GM12878 (cell line): ENCODE data around the gene RPUSD1. TPM values are rescaled to one million over a fixed set of nuclear protein-coding genes. Genes with fewer than 3 reads are reported as not detected.

Source experiments
- ATAC-seq: fragments of 200-7000 bp; cut with Tn5 transposase; 3 replicates; pipeline ENCODE4 v1.9.1; 2020; ENCODE audit warnings: mild to moderate bottlenecking, moderate library complexity
- BruUV-seq: library from RNA; stranded (reverse); fragments of 400-500 nt; replicated peaks from 2 replicates; lab custom pipeline; 2021; lab: Mats Ljungman, UMichigan
- CTCF ChIA-PET: fragments of 300-600 bp; sonication (Branson Sonifier 250); formaldehyde crosslinking; extraction: SDS; loops from one replicate; lab custom pipeline; 2021; ENCODE audit warnings: inconsistent platforms; lab: Yijun Ruan, JAX
- POLR2A ChIA-PET: fragments of 350-600 bp; formaldehyde crosslinking; extraction: SDS; loops from one replicate; lab custom pipeline; 2021; ENCODE audit warnings: inconsistent platforms; lab: Charles Lee
- RAD21 ChIA-PET: fragments of 300-600 bp; sonication (Branson Sonifier 250); formaldehyde crosslinking; loops from one replicate; lab custom pipeline; 2023; ENCODE audit warnings: antibody characterized with exemption; ENCODE audit not compliant: unreplicated experiment; lab: Charles Lee
- SMC1A ChIA-PET: fragments of 300-600 bp; sonication (Branson Sonifier 250); formaldehyde crosslinking; loops from one replicate; lab custom pipeline; 2023; ENCODE audit not compliant: unreplicated experiment, uncharacterized antibody; lab: Charles Lee
- DNase-seq: peaks from one replicate; pipeline ENCODE4 v3.0.0-alpha.2; 2011; ENCODE audit warnings: low read depth, low spot score
- FAIRE-seq: peaks from 3 replicates; lab custom pipeline; 2011; peaks lifted over from hg19 to GRCh38; lab: Jason Lieb, UNC
- H2AFZ ChIP-seq: 2 replicates; pipeline ENCODE4 v1.6.0; 2011; ENCODE audit warnings: low read depth, low read length, control low read depth; ENCODE audit not compliant: control insufficient read depth
- H3K27ac ChIP-seq: 2 replicates; pipeline ENCODE4 v1.5.1; 2011; ENCODE audit warnings: control low read depth; ENCODE audit not compliant: control insufficient read depth, insufficient read depth
- H3K27me3 ChIP-seq, 2 experiments: replicated peaks in 1 of 2; 2 replicates each; pipeline versions ENCODE4 v1.6.0 to v1.6.1; 2011; ENCODE audit warnings: low read length in 1 of 2; ENCODE audit not compliant: control insufficient read depth in 2 of 2, insufficient read depth in 2 of 2
- H3K36me3 ChIP-seq, 2 experiments: 2 replicates each; pipeline ENCODE4 v1.5.1; 2011; ENCODE audit warnings: low read length in 1 of 2; ENCODE audit not compliant: control insufficient read depth in 2 of 2, insufficient read depth in 2 of 2
- H3K4me1 ChIP-seq: 2 replicates; pipeline ENCODE4 v1.6.1; 2011; ENCODE audit warnings: mild to moderate bottlenecking, low read length, moderate library complexity, mixed read lengths; ENCODE audit not compliant: control insufficient read depth, insufficient read depth
- H3K4me2 ChIP-seq: 2 replicates; pipeline ENCODE4 v1.6.0; 2011; ENCODE audit warnings: control low read depth; ENCODE audit not compliant: control insufficient read depth, insufficient read depth
- H3K4me3 ChIP-seq: fragments of 200-600 bp; sonication (generic); 2 replicates; pipeline ENCODE4 v1.5.1; 2016
- H3K79me2 ChIP-seq: 2 replicates; pipeline ENCODE4 v1.6.0; 2011; ENCODE audit warnings: low read length; ENCODE audit not compliant: control insufficient read depth, insufficient read depth
- H3K9ac ChIP-seq: 2 replicates; pipeline ENCODE4 v1.8.0; 2011; ENCODE audit warnings: low read length, control low read depth, mixed read lengths; ENCODE audit not compliant: control insufficient read depth, insufficient read depth
- H3K9me3 ChIP-seq: replicated peaks from 3 replicates; pipeline ENCODE4 v1.5.1; 2011; ENCODE audit warnings: mild to moderate bottlenecking, low read length; ENCODE audit not compliant: control insufficient read depth, insufficient read depth
- H4K20me1 ChIP-seq: 2 replicates; pipeline ENCODE4 v1.6.0; 2011; ENCODE audit not compliant: control insufficient read depth, insufficient read depth
- EED ChIP-seq: sonication (generic); IDR thresholded peaks from 2 replicates; pipeline ENCODE4 v1.6.1; 2016; ENCODE audit warnings: antibody characterized with exemption, low read depth
- GATAD2B ChIP-seq: fragments of 450-650 bp; conservative IDR thresholded peaks from 2 replicates; pipeline ENCODE4 v1.6.1; 2017; ENCODE audit warnings: low read depth, mild to moderate bottlenecking, moderate library complexity
- IRF5 ChIP-seq: fragments of 450-650 bp; IDR thresholded peaks from 2 replicates; pipeline ENCODE4 v1.6.1; 2017; ENCODE audit warnings: borderline replicate concordance
- RAD51 ChIP-seq: fragments of 450-650 bp; IDR thresholded peaks from 2 replicates; pipeline ENCODE4 v1.6.1; 2016; ENCODE audit warnings: moderate library complexity, mild to moderate bottlenecking, inconsistent platforms
- WGBS: methylation state at CpG from one replicate; pipeline ENCODE4 v1.1.6; 2016; ENCODE audit warnings: low lambda C conversion rate; ENCODE audit not compliant: insufficient replicate concordance, insufficient coverage; ENCODE audit errors: missing lambda C conversion rate; 5-methylcytosine and 5-hydroxymethylcytosine counted together
- in situ Hi-C: fragments of 300-500 bp; cut with MboI; formaldehyde crosslinking; loops from 9 replicates; pipeline ENCODE4 v1.14.3; 2018; ENCODE audit warnings: mixed read lengths
- intact Hi-C: fragments of 100-400 bp; cut with micrococcal nuclease; formaldehyde crosslinking; loops from one replicate; pipeline ENCODE4 v1.14.2; 2022; ENCODE audit not compliant: unreplicated experiment
- polyA plus RNA-seq, 11 experiments: library from polyadenylated mRNA; depleted of rRNA in 4 of 11; unstranded in 6 of 11; stranded (reverse) in 5 of 11; fragments of >200 nt; fragmentation: Nextera tagmentation in 4 of 11; fragmentation: Illumina TruSeq in 1 of 11; extraction: Ambion mirVana in 4 of 11; extraction: Trizol in 1 of 11; gene quantifications; 1 replicate in 1 of 11; 2 replicates in 10 of 11; pipeline versions ENCODE4 v1.2.1 to v1.2.3, GENCODE V29; 2011 to 2016; ENCODE audit warnings: inconsistent platforms in 2 of 11, missing spikeins in 2 of 11, low read depth in 1 of 11
- total RNA-seq, 4 experiments: library from RNA; depleted of rRNA in 3 of 4; stranded (reverse); fragments of >200 nt in 3 of 4; fragmentation: Illumina TruSeq in 1 of 4; extraction: Trizol in 1 of 4; gene quantifications; 2 replicates each; pipeline versions ENCODE4 v1.2.1 to v1.2.3, GENCODE V29; 2013 to 2021

The RPUSD1 gene
- total and polyA plus RNA-seq, 10 of the 15 experiments (the other 5 are each of a cell fraction or from before 2014, with no cell fraction given): 0.55 to 49.9 (median 21.1) TPM

- ChIA-PET CTCF (no interaction called here), SMC1A (no interaction called here), RAD21 (no interaction called here), POLR2A (interaction anchor here (0.6 kb wide), 1 partner anchor 9 kb away, joined by 3 read pairs; no protein-coding TSS in a partner anchor)
- in situ Hi-C loops: no loop called here
- TF ChIP-seq GATAD2B (no peak), RAD51 (no peak), EED (no peak), IRF5 (no peak)
- Histone ChIP-seq H3K4me2 (no peak overlapping the region), H3K4me3 (no peak overlapping the region), H3K9me3 (no peaks in the 10 kb centered on the region), H3K27me3 (peaks cover 0 to 2% of the 10 kb centered on the region in 2 experiments; a peak in 2 of 4 replicates), H2AFZ (no peak overlapping the region), H3K27ac (no peak overlapping the region), H3K36me3 (peaks cover 0 to 16% of the 10 kb centered on the region in 2 experiments; a peak in 2 of 4 replicates), H3K9ac (no peak overlapping the region), H3K4me1 (no peaks in the 10 kb centered on the region), H4K20me1 (no peaks in the 10 kb centered on the region), H3K79me2 (no peaks in the 10 kb centered on the region)
- no TSS peak for BruUV-seq
- intact Hi-C loops: no loop called here
- FAIRE-seq (no peak), DNase-seq (no peak), ATAC-seq (no peak)
- WGBS: 91% methylated on average over 25 of the region's 31 CpGs
Observed at GRCh38 chr16:794853-795466, 6.8 kb upstream of the RPUSD1 start.
